Hippocampal formation (tissue), 2 donors: ENCODE measurements around the gene CACNA1C.

Experiments used
- DNase-seq, 2 donors: peaks; one replicate each; lab custom pipeline; 2025; lab: John Stamatoyannopoulos, UW

CACNA1C gene

DNA sequence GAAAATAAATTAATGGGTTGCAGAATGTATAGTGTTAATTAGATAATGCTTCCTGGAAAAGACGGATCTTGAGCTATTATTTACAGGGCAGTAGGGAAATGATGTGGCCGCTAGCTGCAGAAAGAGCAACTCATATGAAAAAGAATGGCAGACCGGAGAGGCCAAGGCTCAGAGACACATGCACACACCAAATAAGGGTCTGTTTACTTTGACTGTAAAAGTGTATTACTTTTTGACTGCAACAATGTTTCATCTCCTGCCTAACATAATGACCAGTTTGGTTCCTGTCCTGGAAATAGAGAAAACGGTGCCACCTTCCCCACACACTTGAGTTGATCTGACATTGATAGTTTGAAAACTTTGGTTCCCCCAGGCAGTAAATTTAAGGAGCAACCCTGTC is 290.9 kb downstream of the CACNA1C start:
- no peak for DNase-seq

DNA sequence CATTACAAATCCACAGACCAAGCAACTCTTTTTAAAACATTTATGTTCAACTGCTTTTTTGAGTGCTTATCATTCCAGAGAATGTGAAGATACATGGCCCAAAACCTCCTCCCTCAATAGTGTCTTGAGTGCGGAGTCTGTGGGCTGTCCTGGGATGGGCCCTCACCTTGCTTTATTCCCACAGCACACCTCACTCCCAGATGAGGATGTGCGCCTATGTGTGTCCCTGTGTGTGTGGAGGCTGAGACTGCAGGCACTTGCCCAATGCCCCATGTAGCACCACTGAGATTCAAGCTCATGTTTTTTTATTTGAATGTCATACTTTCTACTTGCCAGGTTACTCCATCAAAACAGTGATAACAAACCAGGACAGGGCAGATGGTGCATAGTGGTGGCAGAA is 291.7 kb downstream of the CACNA1C start:
- no peak for DNase-seq

DNA sequence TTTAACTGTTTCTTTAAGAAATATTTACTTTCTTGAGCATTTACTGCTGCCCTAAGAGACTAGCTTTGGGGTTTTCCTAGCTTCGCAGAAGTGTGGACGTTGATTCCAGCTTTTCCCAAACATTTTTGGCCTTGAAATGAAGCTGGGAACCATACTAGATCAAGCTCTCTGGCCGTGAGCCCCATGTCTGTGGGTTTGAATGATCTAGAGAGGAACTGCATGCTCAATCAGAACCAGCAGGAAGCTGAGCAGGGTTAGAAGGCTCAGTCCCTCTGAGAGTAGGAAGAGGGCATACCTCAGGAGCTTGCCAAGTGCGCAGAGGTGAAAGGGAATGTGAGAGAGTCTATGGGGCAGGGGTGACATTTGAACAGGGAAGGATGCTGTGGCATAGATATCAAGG is 292.1 kb downstream of the CACNA1C start:
- DNase-seq = no peak

- no peak for DNase-seq
These were observed 293.1 kb downstream of the CACNA1C start for GRCh38 chr12:2345902-2346301.

- DNase-seq = no peak
These were observed 293.6 kb downstream of the CACNA1C start for GRCh38 chr12:2346416-2346815.

- DNase-seq = no peak
These were observed 294.5 kb downstream of the CACNA1C start for GRCh38 chr12:2347137-2347843.

GRCh38 chr12:2347844-2348481 is 295.2 kb downstream of the CACNA1C start:
- DNase-seq = no peak

DNA sequence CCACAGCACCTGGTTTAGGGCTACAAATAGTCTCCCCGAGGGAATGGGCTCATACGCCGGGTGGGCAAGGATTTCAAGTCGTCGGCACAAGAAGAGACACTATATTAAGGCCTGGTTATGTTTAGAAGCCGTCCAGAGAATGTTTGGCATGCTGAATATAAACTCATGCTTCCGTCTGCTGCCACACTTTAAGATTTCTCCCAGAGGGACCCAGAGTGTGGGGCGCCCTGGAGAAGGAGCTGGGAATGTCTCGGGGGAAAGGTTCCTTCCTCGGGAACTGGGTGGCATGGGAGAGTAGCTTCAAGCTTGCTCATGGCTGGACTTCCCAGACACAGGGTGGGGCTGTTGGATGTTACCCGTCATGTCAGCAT is 295.7 kb downstream of the CACNA1C start:
- no peak for DNase-seq

- DNase-seq = no peak
These were observed 298.4 kb downstream of the CACNA1C start for GRCh38 chr12:2351161-2351560.

- no peak for DNase-seq
These were observed 299.4 kb downstream of the CACNA1C start for GRCh38 chr12:2352203-2352602.

DNA sequence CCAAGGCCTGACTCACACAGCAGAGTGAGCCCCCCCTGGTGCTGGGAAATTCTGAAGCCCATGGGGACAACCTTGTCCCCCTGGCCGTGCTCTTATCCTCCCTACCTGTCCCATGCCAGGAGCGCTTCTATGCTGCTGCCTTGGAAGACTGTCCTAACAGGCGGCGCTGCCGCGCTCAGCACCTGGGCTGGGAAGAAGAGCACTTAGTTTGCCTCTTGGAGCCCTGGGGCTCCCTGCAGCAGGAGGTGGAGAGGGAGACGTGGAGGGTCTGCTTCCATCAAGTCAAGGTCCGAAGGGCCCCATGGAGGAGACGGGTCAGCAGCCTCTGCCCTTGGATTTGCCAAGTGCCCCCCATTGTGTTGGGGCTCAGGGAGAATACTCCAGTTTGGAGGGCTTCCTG is 300.5 kb downstream of the CACNA1C start:
- DNase-seq = no peak

- no peak for DNase-seq
These were observed 300.9 kb downstream of the CACNA1C start for GRCh38 chr12:2353691-2354090.

- DNase-seq = no peak
These were observed 301.6 kb downstream of the CACNA1C start for GRCh38 chr12:2354151-2354991.

GRCh38 chr12:2355198-2355597 is 302.4 kb downstream of the CACNA1C start:
- DNase-seq = no peak

GRCh38 chr12:2355604-2356003 is 302.8 kb downstream of the CACNA1C start:
- no peak for DNase-seq

GRCh38 chr12:2356601-2357125 is 303.9 kb downstream of the CACNA1C start:
- no peak for DNase-seq

DNA sequence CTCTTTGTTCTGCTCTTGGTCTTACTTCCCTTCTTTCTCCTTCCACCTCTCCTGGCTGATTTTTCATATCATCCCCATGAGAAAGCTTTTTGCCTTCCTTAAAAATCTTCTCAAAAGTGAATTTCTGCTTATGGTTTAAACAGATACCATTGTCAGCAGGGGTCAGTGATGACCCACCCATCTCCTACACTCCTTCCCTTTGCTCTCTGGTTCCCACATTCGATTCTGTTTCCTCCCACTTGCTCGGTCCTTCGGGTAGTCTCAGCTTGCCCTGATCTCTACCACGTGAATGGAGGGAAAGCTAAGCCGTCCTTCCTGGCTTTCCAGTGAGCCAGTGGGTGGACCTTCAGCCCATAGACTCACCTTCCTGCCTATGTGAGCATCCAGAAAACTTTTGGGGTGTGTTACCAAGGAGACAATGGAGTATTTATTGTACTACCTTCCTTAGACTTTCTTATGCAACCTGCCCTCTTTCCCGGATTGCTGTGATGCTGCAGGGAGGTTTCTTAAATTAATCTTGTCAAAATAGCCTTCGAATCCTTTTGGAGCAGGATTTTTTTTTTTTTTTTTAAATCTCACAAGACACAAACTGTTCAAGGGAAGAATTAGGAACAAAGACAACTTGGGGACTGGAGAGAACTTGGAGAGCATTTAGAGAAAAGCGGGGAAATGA is 306.3 kb downstream of the CACNA1C start:
- no peak for DNase-seq

DNA sequence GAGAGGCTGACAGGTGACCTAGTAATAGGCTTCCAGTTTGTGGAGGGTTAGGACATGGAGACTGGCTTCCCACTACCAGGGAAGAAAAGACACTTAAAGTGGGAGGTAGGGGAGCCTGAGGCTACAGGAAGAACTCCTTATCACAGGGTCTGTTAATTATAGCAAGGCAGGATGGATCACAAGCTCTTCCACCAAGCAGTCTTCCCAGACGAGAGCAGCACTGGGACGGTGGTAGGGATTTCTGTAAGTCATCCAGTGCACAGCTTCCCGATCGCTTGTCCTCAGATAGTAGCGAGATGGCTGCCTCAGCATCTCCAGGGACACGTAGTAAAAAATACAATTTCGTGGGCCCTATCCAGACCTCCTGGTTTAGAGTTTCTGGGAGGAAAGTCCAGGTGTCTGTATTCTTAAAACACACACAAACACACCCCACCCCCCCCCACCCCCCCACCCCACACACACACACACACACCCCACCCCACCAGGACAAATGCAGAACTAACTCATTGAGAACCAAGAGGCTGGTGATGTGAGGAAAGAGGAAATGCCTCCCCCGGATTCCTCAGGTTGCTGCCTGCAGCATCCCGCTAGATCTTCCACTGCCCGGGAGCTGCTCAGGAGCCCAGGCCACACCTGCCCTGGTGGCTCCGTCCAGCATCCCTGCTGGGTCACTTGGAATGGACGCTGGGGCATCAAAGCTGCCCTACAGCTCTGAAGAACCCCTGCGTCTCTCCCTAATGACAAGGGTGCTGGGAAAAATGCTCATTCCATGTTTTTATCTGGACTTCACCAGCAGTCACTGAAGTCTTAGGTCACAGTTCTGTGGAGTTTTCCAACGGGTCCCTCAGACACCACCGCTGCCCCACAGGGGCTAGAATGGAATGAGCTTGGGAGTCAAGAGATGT is 307.2 kb downstream of the CACNA1C start:
- no peak for DNase-seq

GRCh38 chr12:2360630-2361170 is 307.9 kb downstream of the CACNA1C start:
- DNase-seq = no peak

- DNase-seq = no peak
These were observed 311.2 kb downstream of the CACNA1C start for GRCh38 chr12:2363836-2364609.
